Liver (tissue), 9 donors: ENCODE data around the gene TPBG. TPM values are rescaled to one million over a fixed set of nuclear protein-coding genes. Genes with fewer than 3 reads are reported as not detected.

Experiments
- DNase-seq: peaks from one replicate; pipeline ENCODE4 v3.0.0-alpha.2; 2017; ENCODE audit warnings: low spot score
- H3K27ac ChIP-seq, 2 donors: one replicate each; pipeline ENCODE4 v1.7.0; 2013; ENCODE audit warnings: inconsistent platforms in 2 of 2, low read length in 2 of 2, control low read depth in 1 of 2, low read depth in 1 of 2, mild to moderate bottlenecking in 1 of 2
- H3K27me3 ChIP-seq, 4 donors: one replicate each; pipeline versions ENCODE4 v1.6.1 to v1.7.0; 2013; ENCODE audit warnings: low read length in 3 of 4, inconsistent platforms in 1 of 4, mild to moderate bottlenecking in 1 of 4, moderate library complexity in 1 of 4; ENCODE audit not compliant: control insufficient read depth in 4 of 4, insufficient read depth in 4 of 4
- H3K36me3 ChIP-seq, 4 donors: one replicate each; pipeline versions ENCODE4 v1.6.1 to v1.7.0; 2013; ENCODE audit warnings: low read length in 3 of 4, mild to moderate bottlenecking in 3 of 4, low read depth in 1 of 4, moderate library complexity in 1 of 4; ENCODE audit not compliant: control insufficient read depth in 4 of 4, insufficient read depth in 3 of 4
- H3K4me1 ChIP-seq, 4 donors: one replicate each; pipeline versions ENCODE4 v1.6.1 to v1.7.0; 2013; ENCODE audit warnings: low read length in 3 of 4, mild to moderate bottlenecking in 3 of 4, moderate library complexity in 1 of 4; ENCODE audit not compliant: control insufficient read depth in 4 of 4, insufficient read depth in 4 of 4
- H3K4me3 ChIP-seq, 3 donors: one replicate each; pipeline versions ENCODE4 v1.6.1 to v1.7.0; 2013; ENCODE audit warnings: low read length in 3 of 3, control low read depth in 1 of 3, low read depth in 1 of 3, mild to moderate bottlenecking in 1 of 3
- H3K9ac ChIP-seq, 2 donors: one replicate each; pipeline ENCODE4 v1.7.0; 2013; ENCODE audit warnings: low read length in 2 of 2, mild to moderate bottlenecking in 2 of 2, moderate library complexity in 2 of 2, control low read depth in 1 of 2, low read depth in 1 of 2
- H3K9me3 ChIP-seq, 4 donors: one replicate each; pipeline versions ENCODE4 v1.6.1 to v1.7.0; 2013; ENCODE audit warnings: low read length in 3 of 4; ENCODE audit not compliant: control insufficient read depth in 4 of 4
- ATF3 ChIP-seq: IDR thresholded peaks from 2 replicates; pipeline ENCODE4 v1.6.1; 2016; ENCODE audit warnings: antibody characterized with exemption
- CTCF ChIP-seq: fragments of 150-350 bp; IDR thresholded peaks from 2 replicates; pipeline ENCODE4 v1.5.1; 2017; ENCODE audit warnings: improper control_type of control experiment, low read depth, low read length; ENCODE audit not compliant: missing input control
- EGR1 ChIP-seq, 2 donors: IDR thresholded peaks; 2 replicates each; pipeline ENCODE4 v1.6.1; 2016 to 2018; ENCODE audit warnings: antibody characterized with exemption in 2 of 2, low read depth in 2 of 2
- FOXA1 ChIP-seq: IDR thresholded peaks from 2 replicates; pipeline ENCODE4 v1.6.1; 2016; ENCODE audit warnings: antibody characterized with exemption
- FOXA2 ChIP-seq: IDR thresholded peaks from 2 replicates; pipeline ENCODE4 v1.6.1; 2016; ENCODE audit warnings: antibody characterized with exemption
- HNF4A ChIP-seq, 2 donors: conservative IDR thresholded peaks; 2 replicates each; pipeline ENCODE4 v1.6.1; 2016; ENCODE audit warnings: antibody characterized with exemption in 2 of 2, mild to moderate bottlenecking in 2 of 2
- HNF4G ChIP-seq: IDR thresholded peaks from 2 replicates; pipeline ENCODE4 v1.6.1; 2016; ENCODE audit warnings: antibody characterized with exemption
- JUND ChIP-seq, 2 donors: IDR thresholded peaks; 2 replicates each; pipeline ENCODE4 v1.6.1; 2016; ENCODE audit warnings: antibody characterized with exemption in 2 of 2
- NR2F2 ChIP-seq: IDR thresholded peaks from 2 replicates; pipeline ENCODE4 v1.6.1; 2016; ENCODE audit warnings: antibody characterized with exemption
- SP1 ChIP-seq: IDR thresholded peaks from 2 replicates; pipeline ENCODE4 v1.6.1; 2018; ENCODE audit warnings: antibody characterized with exemption, mild to moderate bottlenecking
- TAF1 ChIP-seq: conservative IDR thresholded peaks from 2 replicates; pipeline ENCODE4 v1.6.1; 2016; ENCODE audit warnings: antibody characterized with exemption, mild to moderate bottlenecking
- WGBS: extraction: QIAGEN DNeasy Blood & Tissue Kit; methylation state at CpG from one replicate; pipeline ENCODE4 v1.1.7; 2013; 5-methylcytosine and 5-hydroxymethylcytosine counted together
- polyA plus RNA-seq, 2 donors: library from polyadenylated mRNA; stranded (reverse) in 1 of 2; unstranded in 1 of 2; fragments of 200-250 nt in 1 of 2; fragments of >200 nt in 1 of 2; fragmentation: Nextera tagmentation in 1 of 2; extraction: Ambion mirVana in 1 of 2; gene quantifications; one replicate each; pipeline versions ENCODE4 v1.2.1 to v1.2.3, GENCODE V29; 2013 to 2015
- total RNA-seq, 2 donors: library from RNA; depleted of rRNA; stranded (reverse); fragments of >200 nt; gene quantifications; one replicate each; pipeline ENCODE4 v1.2.3, GENCODE V29; 2014
- TF ChIP-seq, protein P1 (sequence below): IDR thresholded peaks from 2 replicates; pipeline ENCODE4 v1.6.1; 2016; ENCODE audit warnings: antibody characterized with exemption
- donor health status: healthy.
- donor health status: healthy.
- donor health status: healthy.
- donor health status: healthy.
- donor health status: healthy.

TPBG gene
- total and polyA plus RNA-seq, 4 donors: 0.37 to 1.3 (median 0.62) TPM

GRCh38 chr6:82367704-82368103 lies 4.1 kb downstream of the TPBG start:
- no peak overlapping the region for H3K27ac ChIP-seq
- no peak overlapping the region for H3K4me3 ChIP-seq
- peaks cover 0 to 2% (median 0%) of the 10 kb centered on the region in 4 donors for H3K9me3 ChIP-seq
- peaks cover 15 to 24% (median 19%) of the 10 kb centered on the region in 4 donors for H3K4me1 ChIP-seq
- H3K27me3 ChIP-seq: peaks cover 0 to 10% (median 9%) of the 10 kb centered on the region in 4 donors
- no peak for TF ChIP-seq SP1
- no peak for TF ChIP-seq FOXA1
- no peak for TF ChIP-seq TAF1
- TF ChIP-seq FOXA2: no peak
- TF ChIP-seq JUND (IDR thresholded peaks at IDR 0.05): no peak
- TF ChIP-seq, protein P1, sequence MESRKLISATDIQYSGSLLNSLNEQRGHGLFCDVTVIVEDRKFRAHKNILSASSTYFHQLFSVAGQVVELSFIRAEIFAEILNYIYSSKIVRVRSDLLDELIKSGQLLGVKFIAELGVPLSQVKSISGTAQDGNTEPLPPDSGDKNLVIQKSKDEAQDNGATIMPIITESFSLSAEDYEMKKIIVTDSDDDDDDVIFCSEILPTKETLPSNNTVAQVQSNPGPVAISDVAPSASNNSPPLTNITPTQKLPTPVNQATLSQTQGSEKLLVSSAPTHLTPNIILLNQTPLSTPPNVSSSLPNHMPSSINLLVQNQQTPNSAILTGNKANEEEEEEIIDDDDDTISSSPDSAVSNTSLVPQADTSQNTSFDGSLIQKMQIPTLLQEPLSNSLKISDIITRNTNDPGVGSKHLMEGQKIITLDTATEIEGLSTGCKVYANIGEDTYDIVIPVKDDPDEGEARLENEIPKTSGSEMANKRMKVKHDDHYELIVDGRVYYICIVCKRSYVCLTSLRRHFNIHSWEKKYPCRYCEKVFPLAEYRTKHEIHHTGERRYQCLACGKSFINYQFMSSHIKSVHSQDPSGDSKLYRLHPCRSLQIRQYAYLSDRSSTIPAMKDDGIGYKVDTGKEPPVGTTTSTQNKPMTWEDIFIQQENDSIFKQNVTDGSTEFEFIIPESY: no peak
- no peak for TF ChIP-seq NR2F2
- TF ChIP-seq CTCF: no peak
- DNase-seq: no peak
- no peak overlapping the region for H3K9ac ChIP-seq
- no peaks in the 10 kb centered on the region for H3K36me3 ChIP-seq

- no peak overlapping the region for H3K4me3 ChIP-seq
- H3K36me3 ChIP-seq: no peaks in the 10 kb centered on the region
- DNase-seq: no peak
- no peak for TF ChIP-seq HNF4A (conservative IDR thresholded peaks at IDR 0.05)
- TF ChIP-seq ATF3: no peak
- TF ChIP-seq EGR1 (IDR thresholded peaks at IDR 0.05; ENCODE audit: low read depth in 2 of 2): no peak
- TF ChIP-seq HNF4G: no peak
- no peak for TF ChIP-seq CTCF
- H3K9me3 ChIP-seq: no peaks in the 10 kb centered on the region
- no peaks in the 10 kb centered on the region for H3K4me1 ChIP-seq
- no peak overlapping the region for H3K9ac ChIP-seq
- 78% methylated on average over 3 of the region's 3 CpGs for WGBS
- peaks cover 0 to 5% (median 1%) of the 10 kb centered on the region in 4 donors for H3K27me3 ChIP-seq
- H3K27ac ChIP-seq: no peak overlapping the region
Measured at GRCh38 chr6:82370788-82371187, 7.2 kb downstream of the TPBG start.
